PFSK-1 (cell line): Measurements from ENCODE around the gene SCUBE3.

Source experiments
- FOXP2 ChIP-seq: optimal IDR thresholded peaks from 2 replicates; pipeline ENCODE3; 2011; ENCODE audit warnings: borderline replicate concordance, control low read depth, inconsistent platforms; ENCODE audit not compliant: insufficient read depth; ENCODE audit errors: extremely low read length, extremely low read depth
- POLR2AphosphoS5 ChIP-seq: IDR thresholded peaks from 2 replicates; pipeline ENCODE4 v1.6.1; 2012; ENCODE audit warnings: low read depth, mild to moderate bottlenecking, control low read depth, low read length, moderate library complexity
- REST ChIP-seq, 2 experiments: IDR thresholded peaks; 2 replicates each; pipeline versions ENCODE4 v1.6.1 to v1.8.0; 2011 to 2012; ENCODE audit warnings: low read depth in 2 of 2, low read length in 2 of 2, control low read depth in 1 of 2, inconsistent platforms in 1 of 2, mild to moderate bottlenecking in 1 of 2, moderate library complexity in 1 of 2; ENCODE audit not compliant: insufficient read depth in 1 of 2
- TAF1 ChIP-seq: IDR thresholded peaks from 2 replicates; pipeline ENCODE4 v1.6.1; 2012; ENCODE audit warnings: low read length, control low read depth, borderline replicate concordance; ENCODE audit not compliant: insufficient read depth

- TF ChIP-seq TAF1 (no peak), REST (IDR thresholded peaks at IDR 0.05; ENCODE audit: insufficient read depth in 1 of 2, low read depth in 2 of 2, low read length in 2 of 2) (no peak), POLR2AphosphoS5 (no peak), FOXP2 (no peak)
Observed at GRCh38 chr6:35258336-35258735, 44.6 kb downstream of the SCUBE3 start.
